Measurements from ENCODE around the gene PKNOX2.

The PKNOX2 gene

DNA sequence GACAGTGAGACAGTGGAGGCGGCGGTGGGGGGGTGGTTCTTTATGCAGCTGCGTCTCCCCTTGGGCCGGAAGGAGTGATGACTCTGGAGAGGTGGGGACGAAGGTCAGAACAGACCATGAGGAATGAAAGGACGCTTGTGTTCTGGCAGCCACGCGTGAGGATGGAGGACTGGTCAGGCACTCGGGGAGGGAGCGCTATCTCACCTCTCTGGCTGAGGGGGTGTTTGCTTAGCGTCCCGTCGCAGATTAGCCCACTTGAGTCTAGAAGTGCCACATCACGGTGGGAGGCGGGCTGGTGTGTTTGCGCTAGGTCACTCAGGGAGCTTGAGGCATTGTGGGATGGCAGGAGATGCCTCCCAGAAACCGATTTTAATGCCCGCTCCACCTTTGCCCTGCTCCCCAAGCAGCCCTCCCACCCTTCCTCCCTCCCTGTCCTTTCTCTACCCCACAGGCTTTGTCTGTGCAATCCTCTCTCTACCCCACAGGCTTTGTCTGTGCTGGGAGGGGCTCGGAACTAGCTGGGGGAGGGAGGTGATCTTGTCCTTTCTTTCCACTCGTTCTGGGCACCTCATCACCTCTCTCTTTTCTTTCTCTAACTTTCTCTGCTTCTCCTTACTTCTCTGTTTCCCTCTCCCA is 97.8 kb downstream of the PKNOX2 start:
- Histone ChIP-seq H2AFZ (ENCODE audit: low read depth, low read length) (no peak overlapping the region), H3K27ac (ENCODE audit: low read length) (no peak overlapping the region), H3K9me3 (ENCODE audit: insufficient read depth, low read length) (no peaks in the 10 kb centered on the region), H3K27me3 (ENCODE audit: low read depth, low read length) (peaks cover 5% of the 10 kb centered on the region; the same call in 1 of the 2 replicates), H4K20me1 (ENCODE audit: insufficient read depth, low read length) (no peaks in the 10 kb centered on the region), H3K9ac (ENCODE audit: low read length) (no peak overlapping the region), H3K4me3 (ENCODE audit: low read length) (no peak overlapping the region), H3K4me2 (ENCODE audit: low read length) (no peak overlapping the region), H3K79me2 (ENCODE audit: low read length) (no peaks in the 10 kb centered on the region), H3K36me3 (replicated peaks; ENCODE audit: low read depth, low read length) (no peaks in the 10 kb centered on the region), H3K4me1 (ENCODE audit: low read length) (no peaks in the 10 kb centered on the region)
- TF ChIP-seq, protein P1, sequence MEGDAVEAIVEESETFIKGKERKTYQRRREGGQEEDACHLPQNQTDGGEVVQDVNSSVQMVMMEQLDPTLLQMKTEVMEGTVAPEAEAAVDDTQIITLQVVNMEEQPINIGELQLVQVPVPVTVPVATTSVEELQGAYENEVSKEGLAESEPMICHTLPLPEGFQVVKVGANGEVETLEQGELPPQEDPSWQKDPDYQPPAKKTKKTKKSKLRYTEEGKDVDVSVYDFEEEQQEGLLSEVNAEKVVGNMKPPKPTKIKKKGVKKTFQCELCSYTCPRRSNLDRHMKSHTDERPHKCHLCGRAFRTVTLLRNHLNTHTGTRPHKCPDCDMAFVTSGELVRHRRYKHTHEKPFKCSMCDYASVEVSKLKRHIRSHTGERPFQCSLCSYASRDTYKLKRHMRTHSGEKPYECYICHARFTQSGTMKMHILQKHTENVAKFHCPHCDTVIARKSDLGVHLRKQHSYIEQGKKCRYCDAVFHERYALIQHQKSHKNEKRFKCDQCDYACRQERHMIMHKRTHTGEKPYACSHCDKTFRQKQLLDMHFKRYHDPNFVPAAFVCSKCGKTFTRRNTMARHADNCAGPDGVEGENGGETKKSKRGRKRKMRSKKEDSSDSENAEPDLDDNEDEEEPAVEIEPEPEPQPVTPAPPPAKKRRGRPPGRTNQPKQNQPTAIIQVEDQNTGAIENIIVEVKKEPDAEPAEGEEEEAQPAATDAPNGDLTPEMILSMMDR (IDR thresholded peaks at IDR 0.05; ENCODE audit: low read depth, low read length) = no peak
- TF ChIP-seq EZH2phosphoT487 (IDR thresholded peaks at IDR 0.05; ENCODE audit: low read depth) = no peak

DNA sequence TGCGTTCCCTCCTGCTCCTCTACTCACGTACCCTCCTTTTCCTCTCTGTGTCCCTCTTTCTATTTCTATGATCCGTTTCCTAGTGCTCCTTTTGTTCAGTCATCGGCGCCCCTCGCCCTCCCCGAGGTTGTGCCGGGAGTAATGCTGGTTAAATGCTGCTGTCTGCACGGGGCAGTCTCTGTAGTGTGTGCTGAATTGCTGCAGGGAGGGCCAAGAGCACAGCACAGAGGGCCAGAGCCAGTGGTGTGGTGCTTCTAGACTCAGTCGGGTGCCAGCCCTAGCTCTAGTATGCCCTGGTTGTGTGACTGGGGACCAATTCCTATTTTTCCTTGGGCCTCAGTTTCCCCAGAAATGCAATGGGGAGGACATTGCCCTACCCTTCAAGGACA is 98.3 kb downstream of the PKNOX2 start:
- TF ChIP-seq, protein P1 (IDR thresholded peaks at IDR 0.05; ENCODE audit: low read depth, low read length) = no peak
- TF ChIP-seq EZH2phosphoT487 (IDR thresholded peaks at IDR 0.05; ENCODE audit: low read depth) = no peak
- no peaks in the 10 kb centered on the region for H3K4me1 ChIP-seq (ENCODE audit: low read length)
- H3K36me3 ChIP-seq (replicated peaks; ENCODE audit: low read depth, low read length) = no peaks in the 10 kb centered on the region
- peaks cover 5% of the 10 kb centered on the region; the same call in 1 of the 2 replicates for H3K27me3 ChIP-seq (ENCODE audit: low read depth, low read length)
- no peak overlapping the region for H3K27ac ChIP-seq (ENCODE audit: low read length)
- H4K20me1 ChIP-seq (ENCODE audit: insufficient read depth, low read length) = no peaks in the 10 kb centered on the region
- H3K4me2 ChIP-seq (ENCODE audit: low read length) = no peak overlapping the region
- no peak overlapping the region for H2AFZ ChIP-seq (ENCODE audit: low read depth, low read length)
- no peaks in the 10 kb centered on the region for H3K79me2 ChIP-seq (ENCODE audit: low read length)
- H3K9ac ChIP-seq (ENCODE audit: low read length) = no peak overlapping the region
- no peaks in the 10 kb centered on the region for H3K9me3 ChIP-seq (ENCODE audit: insufficient read depth, low read length)
- no peak overlapping the region for H3K4me3 ChIP-seq (ENCODE audit: low read length)

DNA sequence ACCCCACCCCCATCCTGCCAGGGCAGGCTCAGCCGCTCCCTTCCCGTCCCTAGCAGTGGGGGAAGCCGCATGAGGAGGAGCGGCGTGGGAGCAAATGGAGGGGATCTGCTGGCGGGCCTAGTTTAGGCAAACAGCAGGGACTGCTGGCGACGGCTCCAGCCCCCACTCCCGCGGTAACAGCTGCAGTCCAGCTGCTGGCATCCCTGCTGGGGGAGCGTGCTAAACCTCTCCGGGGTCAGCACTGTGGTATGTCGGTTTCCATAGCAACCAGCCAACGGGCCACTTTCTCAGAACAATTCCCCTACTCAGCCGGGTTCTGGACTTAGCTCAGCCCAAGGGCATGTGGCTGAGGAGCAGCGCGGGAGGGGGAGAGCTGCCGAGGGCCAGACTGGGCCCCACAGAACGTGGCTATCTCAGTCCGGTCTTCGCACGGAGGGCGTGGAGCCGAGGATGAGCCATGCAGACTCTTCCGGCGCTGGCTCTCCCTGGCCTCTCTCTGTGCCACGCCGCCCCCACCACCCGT is 98.8 kb downstream of the PKNOX2 start:
- no peaks in the 10 kb centered on the region for H3K79me2 ChIP-seq (ENCODE audit: low read length)
- H3K27me3 ChIP-seq (ENCODE audit: low read depth, low read length) = peaks cover 9% of the 10 kb centered on the region; the same call in 1 of the 2 replicates
- no peak overlapping the region for H2AFZ ChIP-seq (ENCODE audit: low read depth, low read length)
- H3K4me2 ChIP-seq (ENCODE audit: low read length) = no peak overlapping the region
- no peak overlapping the region for H3K27ac ChIP-seq (ENCODE audit: low read length)
- no peaks in the 10 kb centered on the region for H4K20me1 ChIP-seq (ENCODE audit: insufficient read depth, low read length)
- H3K4me1 ChIP-seq (ENCODE audit: low read length) = no peaks in the 10 kb centered on the region
- H3K9me3 ChIP-seq (ENCODE audit: insufficient read depth, low read length) = no peaks in the 10 kb centered on the region
- H3K4me3 ChIP-seq (ENCODE audit: low read length) = no peak overlapping the region
- TF ChIP-seq, protein P1 (IDR thresholded peaks at IDR 0.05; ENCODE audit: low read depth, low read length) = no peak
- TF ChIP-seq EZH2phosphoT487 (IDR thresholded peaks at IDR 0.05; ENCODE audit: low read depth) = no peak
- no peak overlapping the region for H3K9ac ChIP-seq (ENCODE audit: low read length)
- no peaks in the 10 kb centered on the region for H3K36me3 ChIP-seq (replicated peaks; ENCODE audit: low read depth, low read length)

DNA sequence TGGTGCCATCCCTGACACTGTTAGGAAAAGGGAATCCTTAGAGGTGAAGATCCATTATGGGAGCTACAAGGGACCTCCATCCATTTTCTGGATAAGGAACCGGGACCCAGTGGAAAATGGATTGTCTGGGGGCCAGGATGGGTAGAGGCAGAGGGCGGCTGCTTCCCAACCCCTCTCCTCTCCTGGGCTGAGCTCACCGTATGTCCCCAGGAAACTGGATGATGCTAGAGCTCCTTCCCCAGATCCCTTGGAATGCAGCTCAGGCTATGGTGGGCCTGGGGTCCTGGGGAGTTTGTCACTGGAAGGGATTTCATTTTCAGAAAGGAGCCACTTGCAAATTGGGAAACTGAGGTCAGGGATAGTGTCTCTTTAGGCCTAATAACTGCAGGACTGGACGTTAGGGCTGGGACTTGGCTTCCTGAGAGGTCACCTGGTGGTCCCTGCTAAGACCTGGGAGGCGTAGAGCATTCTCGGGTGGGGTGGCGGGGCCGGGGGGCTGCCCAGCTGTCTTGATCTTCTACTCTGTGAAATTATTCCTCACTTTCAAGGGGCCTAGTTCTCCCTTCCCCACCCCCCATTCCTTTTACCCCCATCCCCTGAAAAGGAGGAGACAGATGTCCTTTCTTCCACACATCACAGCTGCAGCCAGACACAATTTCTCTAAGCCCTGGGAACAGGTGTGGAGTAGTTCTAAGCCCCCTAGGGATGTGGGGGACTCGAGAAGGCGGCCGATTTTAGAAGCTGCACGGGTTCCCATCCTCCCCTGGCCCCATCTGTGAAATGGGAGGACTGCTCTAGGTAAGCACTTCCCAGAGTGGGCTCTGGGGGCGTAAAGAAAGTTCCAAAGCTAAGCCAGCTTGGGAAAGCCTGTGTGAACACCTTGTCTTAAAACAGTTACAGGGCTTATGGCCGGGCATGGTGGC is 99.8 kb downstream of the PKNOX2 start:
- Histone ChIP-seq H3K9ac (ENCODE audit: low read length) (no peak overlapping the region), H3K27ac (ENCODE audit: low read length) (no peak overlapping the region)

More for the DNA sequence above, 99.8 kb downstream of the PKNOX2 start:
- no peak overlapping the region for H3K4me3 ChIP-seq (ENCODE audit: low read length)
- TF ChIP-seq EZH2phosphoT487 (IDR thresholded peaks at IDR 0.05; ENCODE audit: low read depth) = no peak
- TF ChIP-seq, protein P1 (IDR thresholded peaks at IDR 0.05; ENCODE audit: low read depth, low read length) = no peak
- no peaks in the 10 kb centered on the region for H4K20me1 ChIP-seq (ENCODE audit: insufficient read depth, low read length)
- no peaks in the 10 kb centered on the region for H3K36me3 ChIP-seq (replicated peaks; ENCODE audit: low read depth, low read length)
- H2AFZ ChIP-seq (ENCODE audit: low read depth, low read length) = no peak overlapping the region
- H3K27me3 ChIP-seq (ENCODE audit: low read depth, low read length) = peaks cover 10% of the 10 kb centered on the region; the same call in 1 of the 2 replicates
- no peak overlapping the region for H3K4me2 ChIP-seq (ENCODE audit: low read length)
- no peaks in the 10 kb centered on the region for H3K4me1 ChIP-seq (ENCODE audit: low read length)
- no peaks in the 10 kb centered on the region for H3K9me3 ChIP-seq (ENCODE audit: insufficient read depth, low read length)
- H3K79me2 ChIP-seq (ENCODE audit: low read length) = no peaks in the 10 kb centered on the region
